Measurements from ENCODE around the gene ADAMTS16. TPM values are rescaled to one million over a fixed set of nuclear protein-coding genes. Genes with fewer than 3 reads are reported as not detected.

Gene ADAMTS16
- total RNA-seq, 1 experiment from 2014 or later: 0.11 TPM

GRCh38 chr5:5221724-5222123, 81.6 kb downstream of the ADAMTS16 start:
- CTCF ChIA-PET: no interaction called here
- no peak for DNase-seq
- no peaks in the 10 kb centered on the region for H3K9me3 ChIP-seq
- TF ChIP-seq, protein P1, sequence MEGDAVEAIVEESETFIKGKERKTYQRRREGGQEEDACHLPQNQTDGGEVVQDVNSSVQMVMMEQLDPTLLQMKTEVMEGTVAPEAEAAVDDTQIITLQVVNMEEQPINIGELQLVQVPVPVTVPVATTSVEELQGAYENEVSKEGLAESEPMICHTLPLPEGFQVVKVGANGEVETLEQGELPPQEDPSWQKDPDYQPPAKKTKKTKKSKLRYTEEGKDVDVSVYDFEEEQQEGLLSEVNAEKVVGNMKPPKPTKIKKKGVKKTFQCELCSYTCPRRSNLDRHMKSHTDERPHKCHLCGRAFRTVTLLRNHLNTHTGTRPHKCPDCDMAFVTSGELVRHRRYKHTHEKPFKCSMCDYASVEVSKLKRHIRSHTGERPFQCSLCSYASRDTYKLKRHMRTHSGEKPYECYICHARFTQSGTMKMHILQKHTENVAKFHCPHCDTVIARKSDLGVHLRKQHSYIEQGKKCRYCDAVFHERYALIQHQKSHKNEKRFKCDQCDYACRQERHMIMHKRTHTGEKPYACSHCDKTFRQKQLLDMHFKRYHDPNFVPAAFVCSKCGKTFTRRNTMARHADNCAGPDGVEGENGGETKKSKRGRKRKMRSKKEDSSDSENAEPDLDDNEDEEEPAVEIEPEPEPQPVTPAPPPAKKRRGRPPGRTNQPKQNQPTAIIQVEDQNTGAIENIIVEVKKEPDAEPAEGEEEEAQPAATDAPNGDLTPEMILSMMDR (IDR thresholded peaks at IDR 0.05; ENCODE audit: insufficient read depth in 1 of 2, low read depth in 1 of 2, low read length in 1 of 2, severe bottlenecking in 1 of 2, unreplicated experiment in 1 of 2): no peak
- Mint-ChIP-seq H3K9me3 (ENCODE audit: unreplicated experiment) (peaks cover 10% of the 10 kb centered on the region), H3K36me3 (ENCODE audit: insufficient read depth, unreplicated experiment) (no peaks in the 10 kb centered on the region), H3K4me1 (ENCODE audit: low read depth, unreplicated experiment) (no peaks in the 10 kb centered on the region), H3K27ac (ENCODE audit: unreplicated experiment) (no peak overlapping the region), H3K27me3 (ENCODE audit: insufficient read depth, unreplicated experiment) (peaks cover 3% of the 10 kb centered on the region), H3K4me3 (ENCODE audit: unreplicated experiment) (no peak overlapping the region)
- intact Hi-C loops (cut with micrococcal nuclease; ENCODE audit: unreplicated experiment): no loop called here
- no TSS peak for BruUV-seq (replicated peaks)
- no peaks in the 10 kb centered on the region for H3K36me3 ChIP-seq (ENCODE audit: control insufficient read depth, insufficient read depth, low read length)
- H3K4me1 ChIP-seq: no peaks in the 10 kb centered on the region
- POLR2A ChIA-PET: no interaction called here
- H3K27me3 ChIP-seq (replicated peaks; ENCODE audit: control insufficient read depth, insufficient read depth, low read length): no peaks in the 10 kb centered on the region
- H3K4me3 ChIP-seq (ENCODE audit: low read depth, low read length): no peak overlapping the region

DNA sequence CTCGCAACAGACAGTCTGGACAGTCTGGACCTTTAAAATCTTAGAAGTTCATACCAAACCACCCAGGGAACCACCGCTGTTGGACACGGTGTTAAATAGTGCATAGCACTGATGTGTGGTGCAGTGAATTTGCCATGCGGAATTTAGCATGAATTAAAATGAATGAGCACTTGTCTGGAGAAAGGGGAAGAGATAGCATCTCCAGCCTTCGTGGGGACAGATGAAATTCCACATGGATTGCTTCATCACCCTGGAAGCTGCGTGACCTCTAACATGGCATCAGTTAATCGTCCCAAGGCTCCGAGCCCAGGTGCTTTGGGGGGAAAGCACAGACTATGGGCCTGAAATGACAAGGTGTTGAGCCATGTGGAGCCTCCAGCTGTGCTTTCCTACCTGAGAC, 91.4 kb downstream of the ADAMTS16 start:
- Histone ChIP-seq H3K9me3 (no peaks in the 10 kb centered on the region), H3K4me3 (ENCODE audit: low read depth, low read length) (no peak overlapping the region), H3K27me3 (replicated peaks; ENCODE audit: control insufficient read depth, insufficient read depth, low read length) (no peaks in the 10 kb centered on the region), H3K4me1 (no peaks in the 10 kb centered on the region), H3K36me3 (ENCODE audit: control insufficient read depth, insufficient read depth, low read length) (no peaks in the 10 kb centered on the region)
- BruUV-seq (replicated peaks): no TSS peak
- no peaks in the 10 kb centered on the region for H3K27me3 Mint-ChIP-seq (ENCODE audit: insufficient read depth, unreplicated experiment)
- POLR2A ChIA-PET: no interaction called here
- H3K9me3 Mint-ChIP-seq (ENCODE audit: unreplicated experiment): peaks cover 7% of the 10 kb centered on the region
- H3K27ac Mint-ChIP-seq (ENCODE audit: unreplicated experiment): no peak overlapping the region
- H3K4me3 Mint-ChIP-seq (ENCODE audit: unreplicated experiment): no peak overlapping the region
- DNase-seq: no peak
- no peaks in the 10 kb centered on the region for H3K36me3 Mint-ChIP-seq (ENCODE audit: insufficient read depth, unreplicated experiment)
- intact Hi-C loops (cut with micrococcal nuclease; ENCODE audit: unreplicated experiment): no loop called here
- CTCF ChIA-PET: no interaction called here
- TF ChIP-seq, protein P1 (IDR thresholded peaks at IDR 0.05; ENCODE audit: insufficient read depth in 1 of 2, low read depth in 1 of 2, low read length in 1 of 2, severe bottlenecking in 1 of 2, unreplicated experiment in 1 of 2): no peak
- H3K4me1 Mint-ChIP-seq (ENCODE audit: low read depth, unreplicated experiment): no peaks in the 10 kb centered on the region

GRCh38 chr5:5234912-5235311, 94.8 kb downstream of the ADAMTS16 start:
- no peaks in the 10 kb centered on the region for H3K4me1 Mint-ChIP-seq (ENCODE audit: low read depth, unreplicated experiment)
- H3K9me3 Mint-ChIP-seq (ENCODE audit: unreplicated experiment): peaks cover 5% of the 10 kb centered on the region
- Histone ChIP-seq H3K27me3 (replicated peaks; ENCODE audit: control insufficient read depth, insufficient read depth, low read length) (no peaks in the 10 kb centered on the region), H3K4me3 (ENCODE audit: low read depth, low read length) (no peak overlapping the region), H3K36me3 (ENCODE audit: control insufficient read depth, insufficient read depth, low read length) (no peaks in the 10 kb centered on the region), H3K4me1 (no peaks in the 10 kb centered on the region), H3K9me3 (no peaks in the 10 kb centered on the region)
- no peak overlapping the region for H3K4me3 Mint-ChIP-seq (ENCODE audit: unreplicated experiment)
- H3K36me3 Mint-ChIP-seq (ENCODE audit: insufficient read depth, unreplicated experiment): no peaks in the 10 kb centered on the region
- TF ChIP-seq, protein P1 (IDR thresholded peaks at IDR 0.05; ENCODE audit: insufficient read depth in 1 of 2, low read depth in 1 of 2, low read length in 1 of 2, severe bottlenecking in 1 of 2, unreplicated experiment in 1 of 2): no peak
- no TSS peak for BruUV-seq (replicated peaks)
- intact Hi-C loops (cut with micrococcal nuclease; ENCODE audit: unreplicated experiment): no loop called here
- peaks cover 10% of the 10 kb centered on the region for H3K27me3 Mint-ChIP-seq (ENCODE audit: insufficient read depth, unreplicated experiment)
- no peak overlapping the region for H3K27ac Mint-ChIP-seq (ENCODE audit: unreplicated experiment)
- POLR2A ChIA-PET: no interaction called here
- DNase-seq: no peak
- CTCF ChIA-PET: no interaction called here

All from Caco-2 (cell line).